K562 (cell line): ENCODE data around the gene LSM12. TPM values are rescaled to one million over a fixed set of nuclear protein-coding genes. Genes with fewer than 3 reads are reported as not detected.

ENCODE experiments used
- ATAC-seq: fragments of 200-7000 bp; cut with Tn5 transposase; 3 replicates; pipeline ENCODE4 v1.9.1; 2020; ENCODE audit warnings: moderate library complexity
- BruUV-seq: library from RNA; stranded (reverse); fragments of 400-500 nt; replicated peaks from 2 replicates; lab custom pipeline; 2021; lab: Mats Ljungman, UMichigan
- CTCF ChIA-PET: fragments of 300-600 bp; formaldehyde crosslinking; extraction: SDS; loops from one replicate; lab custom pipeline; 2021; ENCODE audit warnings: low intra/inter-chr PET ratio; lab: Yijun Ruan, JAX
- POLR2A ChIA-PET: fragments of 300-600, 350-650 bp; sonication (Branson Sonifier 250); formaldehyde crosslinking; extraction: SDS; loops from one replicate; lab custom pipeline; 2021; ENCODE audit warnings: antibody characterized with exemption, inconsistent platforms; lab: Yijun Ruan, JAX
- DNase-seq, 4 experiments: peaks; one replicate each; pipeline versions ENCODE4 v3.0.0 to v3.0.0-alpha.2; 2011 to 2018; ENCODE audit warnings: low spot score in 3 of 4, mixed read lengths in 3 of 4; ENCODE audit errors: extremely low read depth in 1 of 4
- FAIRE-seq: peaks from 2 replicates; lab custom pipeline; 2011; peaks lifted over from hg19 to GRCh38; lab: Jason Lieb, UNC
- H2AFZ ChIP-seq: 2 replicates; pipeline ENCODE4 v1.6.0; 2011; ENCODE audit warnings: low read depth, low read length, control low read depth, inconsistent platforms
- H3K27ac ChIP-seq: fragments of 200-600 bp; 3 replicates; pipeline ENCODE4 v1.8.0; 2011; ENCODE audit warnings: low read depth, mild to moderate bottlenecking, control low read depth, inconsistent platforms, low read length, moderate library complexity, mixed read lengths; ENCODE audit errors: extremely low read depth
- H3K27me3 ChIP-seq, 2 experiments: fragments of 300-600 bp in 1 of 2; 2 replicates in 1 of 2; 3 replicates in 1 of 2; pipeline versions ENCODE4 v1.6.0 to v1.8.0; 2011; ENCODE audit warnings: inconsistent platforms in 2 of 2, low read length in 2 of 2, mild to moderate bottlenecking in 1 of 2, mixed read lengths in 1 of 2, moderate library complexity in 1 of 2; ENCODE audit not compliant: control insufficient read depth in 2 of 2, insufficient read depth in 2 of 2
- H3K36me3 ChIP-seq: fragments of 300-600 bp; 3 replicates; pipeline ENCODE4 v1.8.0; 2011; ENCODE audit warnings: mild to moderate bottlenecking, low read length, inconsistent platforms; ENCODE audit not compliant: control insufficient read depth, insufficient read depth
- H3K4me1 ChIP-seq, 2 experiments: fragments of 200-600 bp in 1 of 2; replicated peaks in 1 of 2; 2 replicates in 1 of 2; 3 replicates in 1 of 2; pipeline versions ENCODE4 v1.5.1 to v1.8.0; 2011; ENCODE audit warnings: inconsistent platforms in 2 of 2, low read length in 2 of 2, mild to moderate bottlenecking in 1 of 2, mixed read lengths in 1 of 2, moderate library complexity in 1 of 2; ENCODE audit not compliant: control insufficient read depth in 2 of 2, insufficient read depth in 2 of 2
- H3K4me2 ChIP-seq: 2 replicates; pipeline ENCODE4 v1.6.1; 2011; ENCODE audit warnings: low read length, control low read depth, inconsistent platforms, mixed read lengths; ENCODE audit not compliant: insufficient read depth
- H3K4me3 ChIP-seq: fragments of 200-600 bp; sonication (generic), shearing (Covaris generic); 2 replicates; pipeline ENCODE4 v1.5.1; 2016; ENCODE audit warnings: control low read depth, inconsistent platforms
- H3K79me2 ChIP-seq: fragments of 200-600 bp; 3 replicates; pipeline ENCODE4 v1.8.0; 2011; ENCODE audit warnings: low read length, inconsistent platforms; ENCODE audit not compliant: control insufficient read depth, insufficient read depth
- H3K9ac ChIP-seq, 2 experiments: 2 replicates each; pipeline versions ENCODE4 v1.6.0 to v1.6.1; 2011; ENCODE audit warnings: low read depth in 2 of 2, low read length in 2 of 2, control low read depth in 1 of 2, inconsistent platforms in 1 of 2, mild to moderate bottlenecking in 1 of 2, mixed read lengths in 1 of 2; ENCODE audit not compliant: insufficient read depth in 1 of 2
- H3K9me1 ChIP-seq: one replicate; pipeline ENCODE4 v1.6.0; 2011; ENCODE audit warnings: inconsistent platforms, mild to moderate bottlenecking, low read length, moderate library complexity; ENCODE audit not compliant: control insufficient read depth, insufficient read depth
- H3K9me3 ChIP-seq: replicated peaks from 2 replicates; pipeline ENCODE4 v1.5.1; 2011; ENCODE audit warnings: low read depth, low read length, inconsistent platforms; ENCODE audit not compliant: control insufficient read depth, insufficient read depth
- H4K20me1 ChIP-seq: replicated peaks from 2 replicates; pipeline ENCODE4 v1.6.1; 2011; ENCODE audit warnings: low read length, inconsistent platforms, mixed read lengths; ENCODE audit not compliant: control insufficient read depth, insufficient read depth
- CHD4 ChIP-seq: fragments of 200-600 bp; sonication (generic); IDR thresholded peaks from 3 replicates; pipeline ENCODE4 v1.6.1; 2012; ENCODE audit warnings: low read depth, mild to moderate bottlenecking, mixed read lengths, low read length, inconsistent platforms; ENCODE audit not compliant: insufficient read depth, insufficient replicate concordance, poor library complexity, severe bottlenecking
- POU5F1 ChIP-seq: fragments of 150-350 bp; IDR thresholded peaks from 2 replicates; pipeline ENCODE4 v1.6.1; 2014; ENCODE audit warnings: borderline replicate concordance, low read length, low read depth, mild to moderate bottlenecking; ENCODE audit not compliant: partially characterized antibody
- WGBS: fragments of 100-300 bp; shearing (Covaris generic); methylation state at CpG from one replicate; pipeline ENCODE4 v1.1.6; 2016; ENCODE audit warnings: low coverage, mixed read lengths; ENCODE audit not compliant: insufficient coverage; ENCODE audit errors: missing lambda C conversion rate; 5-methylcytosine and 5-hydroxymethylcytosine counted together
- in situ Hi-C: fragments of 300-500 bp; cut with MboI; formaldehyde crosslinking; loops from 4 replicates; pipeline ENCODE4 v1.15.0; 2018; ENCODE audit warnings: inconsistent platforms, mixed read lengths
- intact Hi-C: fragments of 100-400 bp; cut with micrococcal nuclease; formaldehyde crosslinking; loops from 2 replicates; pipeline ENCODE4 v1.14.2; 2022
- polyA plus RNA-seq, 8 experiments: library from polyadenylated mRNA; depleted of rRNA in 4 of 8; stranded (reverse) in 5 of 8; unstranded in 3 of 8; fragments of >200 nt; fragmentation: Nextera tagmentation in 2 of 8; fragmentation: Illumina TruSeq in 1 of 8; extraction: Ambion mirVana in 2 of 8; extraction: Trizol in 1 of 8; gene quantifications; 2 replicates each; pipeline versions ENCODE4 v1.2.1 to v1.2.3, GENCODE V29; 2011 to 2014; ENCODE audit warnings: inconsistent platforms in 1 of 8, missing spikeins in 1 of 8
- total RNA-seq, 7 experiments: library from RNA; depleted of rRNA in 6 of 7; stranded (reverse); fragments of >200 nt in 6 of 7; fragmentation: Illumina TruSeq in 2 of 7; extraction: Trizol in 2 of 7; gene quantifications; 2 replicates each; pipeline versions ENCODE4 v1.2.1 to v1.2.3, GENCODE V29; 2011 to 2021; ENCODE audit warnings: low replicate concordance in 1 of 7
- TF ChIP-seq, protein P1 (sequence below): fragments of 450-650 bp; formaldehyde crosslinking; IDR thresholded peaks from 2 replicates; pipeline ENCODE4 v1.4.0; 2020; ENCODE audit warnings: mild to moderate bottlenecking, mixed read lengths
- TF ChIP-seq, protein P2 (sequence below), 3 experiments: fragments of 200-800 bp in 1 of 3; sonication (Bioruptor generic) in 1 of 3; sonication (generic) in 1 of 3; formaldehyde crosslinking in 1 of 3; IDR thresholded peaks; 2 replicates each; pipeline versions ENCODE4 v1.6.1 to v1.8.0; 2016 to 2022; ENCODE audit warnings: mild to moderate bottlenecking in 2 of 3, missing compliant biosample characterization in 2 of 3, missing genetic modification characterization in 2 of 3, missing genetic modification reagents in 1 of 3

LSM12 gene
- total and polyA plus RNA-seq, 9 of the 15 experiments (the other 6 are each of a cell fraction or from before 2014, with no cell fraction given), result 53.0 to 258 (median 89.3) TPM

DNA sequence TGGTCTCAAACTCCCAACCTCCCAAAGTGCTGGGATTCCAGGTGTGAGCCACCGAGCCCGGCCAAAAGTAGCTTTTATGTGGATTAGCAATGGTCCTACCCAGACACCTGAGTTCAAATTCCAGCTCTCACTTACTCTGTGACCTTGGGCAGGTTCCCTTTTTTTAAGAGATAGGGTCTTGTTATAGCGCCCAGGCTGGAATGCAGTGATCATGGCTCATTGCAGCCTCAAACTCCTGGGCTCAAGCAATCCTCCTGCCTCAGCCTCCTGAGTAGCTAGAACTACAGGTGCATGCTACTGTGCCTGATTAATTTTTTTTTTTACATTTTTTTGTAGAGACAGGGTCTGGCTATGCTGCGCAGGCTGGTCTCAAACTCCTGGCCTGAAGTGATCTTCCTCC, 40.3 kb upstream of the LSM12 start (continued):
- TF ChIP-seq POU5F1, result no peak
- TF ChIP-seq, protein P1, sequence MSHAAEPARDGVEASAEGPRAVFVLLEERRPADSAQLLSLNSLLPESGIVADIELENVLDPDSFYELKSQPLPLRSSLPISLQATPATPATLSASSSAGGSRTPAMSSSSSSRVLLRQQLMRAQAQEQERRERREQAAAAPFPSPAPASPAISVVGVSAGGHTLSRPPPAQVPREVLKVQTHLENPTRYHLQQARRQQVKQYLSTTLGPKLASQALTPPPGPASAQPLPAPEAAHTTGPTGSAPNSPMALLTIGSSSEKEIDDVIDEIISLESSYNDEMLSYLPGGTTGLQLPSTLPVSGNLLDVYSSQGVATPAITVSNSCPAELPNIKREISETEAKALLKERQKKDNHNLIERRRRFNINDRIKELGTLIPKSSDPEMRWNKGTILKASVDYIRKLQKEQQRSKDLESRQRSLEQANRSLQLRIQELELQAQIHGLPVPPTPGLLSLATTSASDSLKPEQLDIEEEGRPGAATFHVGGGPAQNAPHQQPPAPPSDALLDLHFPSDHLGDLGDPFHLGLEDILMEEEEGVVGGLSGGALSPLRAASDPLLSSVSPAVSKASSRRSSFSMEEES (CRISPR knock-in tag), result no peak

DNA sequence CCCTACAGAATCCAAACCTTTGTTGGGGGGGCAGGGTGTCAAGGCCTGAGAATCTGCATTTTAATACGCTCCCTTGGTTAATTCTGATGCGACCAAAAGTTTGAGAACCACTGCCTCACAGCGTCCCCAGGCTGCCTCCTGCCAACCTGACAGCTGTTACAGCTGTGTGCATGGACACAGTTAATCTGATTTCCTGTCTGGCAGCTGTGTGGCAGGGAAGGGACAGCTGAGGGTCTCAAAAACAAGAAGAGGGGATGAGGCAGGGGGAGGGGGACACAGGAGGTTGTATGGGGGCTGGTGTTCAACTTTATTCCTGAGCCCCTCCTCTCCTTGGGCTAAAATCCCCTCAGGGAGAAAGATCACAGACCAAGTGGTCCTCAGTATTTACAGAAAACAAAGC, 39.5 kb upstream of the LSM12 start:
- no peak overlapping the region for H3K4me2 ChIP-seq
- H3K79me2 ChIP-seq, result 0 out of 3 replicates have a peak, but pooled peaks cover 2% of the 10 kb centered on the region
- H3K9me1 ChIP-seq, result peaks cover 7% of the 10 kb centered on the region
- no peak overlapping the region for H3K9ac ChIP-seq
- ATAC-seq (no peak), FAIRE-seq (peak; percentile 15), DNase-seq (no peak)
- H2AFZ ChIP-seq, result no peak overlapping the region
- no peaks in the 10 kb centered on the region for H3K27me3 ChIP-seq
- peaks cover 23 to 40% of the 10 kb centered on the region in 2 experiments for H3K4me1 ChIP-seq
- ChIA-PET POLR2A (interaction anchor here (1.0 to 1.7 kb wide), 3 partner anchors 10 to 39 kb away, joined by 3 to 8 read pairs (median 5); partner anchors contain the start of gene LSM12), CTCF (interaction anchor here (0.5 kb wide), 1 partner anchor 224 kb away, joined by 4 read pairs; no protein-coding TSS in a partner anchor)
- H4K20me1 ChIP-seq, result peaks cover 4% of the 10 kb centered on the region
- in situ Hi-C loops, result no loop called here
- no peaks in the 10 kb centered on the region; the same call in 2 of the 3 replicates for H3K36me3 ChIP-seq
- BruUV-seq, result no TSS peak
- intact Hi-C loops, result no loop called here
- no peak for TF ChIP-seq CHD4
- TF ChIP-seq, protein P2, sequence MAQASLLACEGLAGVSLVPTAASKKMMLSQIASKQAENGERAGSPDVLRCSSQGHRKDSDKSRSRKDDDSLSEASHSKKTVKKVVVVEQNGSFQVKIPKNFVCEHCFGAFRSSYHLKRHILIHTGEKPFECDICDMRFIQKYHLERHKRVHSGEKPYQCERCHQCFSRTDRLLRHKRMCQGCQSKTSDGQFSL (CRISPR knock-in tag; IDR thresholded peaks at IDR 0.05), result peak; percentile 8; the same call in 1 of the 2 replicates
- TF ChIP-seq, protein P2 (tag; IDR thresholded peaks at IDR 0.05), result no peak
- H3K4me3 ChIP-seq, result no peak overlapping the region
- H3K9me3 ChIP-seq, result no peaks in the 10 kb centered on the region
- no peak overlapping the region for H3K27ac ChIP-seq
- WGBS, result 53% methylated on average over 3 of the region's 3 CpGs
